Kidney (tissue), 14 donors: ENCODE results near the gene MSL1. TPM values are rescaled to one million over a fixed set of nuclear protein-coding genes. Genes with fewer than 3 reads are reported as not detected.

Source experiments
- DNase-seq, 5 donors: peaks; one replicate each; pipeline ENCODE4 v3.0.0-alpha.2; 2013 to 2020
- FAIRE-seq: peaks from 2 replicates; lab custom pipeline; 2012; peaks lifted over from hg19 to GRCh38; lab: Jason Lieb, UNC
- H3K27ac ChIP-seq, 2 donors: one replicate each; pipeline ENCODE4 v1.7.0; 2013; ENCODE audit warnings: low read depth in 2 of 2, low read length in 2 of 2, inconsistent platforms in 1 of 2
- H3K27me3 ChIP-seq: one replicate; pipeline ENCODE4 v1.7.1; 2013; ENCODE audit warnings: low read length, inconsistent platforms; ENCODE audit not compliant: control insufficient read depth, insufficient read depth
- H3K36me3 ChIP-seq, 3 donors: one replicate each; pipeline versions ENCODE4 v1.7.0 to v1.7.1; 2013; ENCODE audit warnings: low read length in 3 of 3, control low read depth in 1 of 3, inconsistent platforms in 1 of 3; ENCODE audit not compliant: insufficient read depth in 3 of 3, control insufficient read depth in 2 of 3
- H3K4me1 ChIP-seq, 3 donors: one replicate each; pipeline versions ENCODE4 v1.7.0 to v1.7.1; 2013; ENCODE audit warnings: low read length in 3 of 3, inconsistent platforms in 1 of 3, low read depth in 1 of 3; ENCODE audit not compliant: control insufficient read depth in 2 of 3, insufficient read depth in 2 of 3
- H3K4me3 ChIP-seq, 3 donors: one replicate each; pipeline versions ENCODE4 v1.7.0 to v1.8.1; 2013; ENCODE audit warnings: low read length in 3 of 3, control low read depth in 1 of 3, inconsistent platforms in 1 of 3
- H3K9ac ChIP-seq, 3 donors: one replicate each; pipeline versions ENCODE4 v1.7.0 to v1.7.1; 2013; ENCODE audit warnings: low read length in 3 of 3, control low read depth in 1 of 3, inconsistent platforms in 1 of 3
- H3K9me3 ChIP-seq, 3 donors: one replicate each; pipeline versions ENCODE4 v1.7.0 to v1.7.1; 2013; ENCODE audit warnings: low read length in 3 of 3, control low read depth in 1 of 3, inconsistent platforms in 1 of 3; ENCODE audit not compliant: control insufficient read depth in 2 of 3, insufficient read depth in 1 of 3
- CTCF ChIP-seq: IDR thresholded peaks from 3 replicates; pipeline ENCODE4 v1.5.1; 2012; ENCODE audit warnings: mild to moderate bottlenecking, moderate library complexity, borderline replicate concordance; ENCODE audit not compliant: insufficient read depth; ENCODE audit errors: extremely low read depth
- intact Hi-C: fragments of 100-400 bp; cut with DNase I; formaldehyde crosslinking; loops from one replicate; pipeline ENCODE4 v1.11.1; 2022
- polyA plus RNA-seq: library from polyadenylated mRNA; stranded (reverse); fragments of 350-450 nt; fragmentation: Illumina TruSeq; extraction: RNeasy Lipid Tissue Mini Kit (QIAGEN cat#74804); gene quantifications from one replicate; pipeline ENCODE4 v1.2.3, GENCODE V29; 2014; ENCODE audit warnings: low read depth, low replicate concordance; ENCODE audit not compliant: insufficient read depth
- total RNA-seq: library from RNA; stranded (reverse); fragmentation: NEBNext Ultra II Directional; extraction: Animal tissue kit (Norgen Biotek cat#: 25700); gene quantifications from one replicate; pipeline ENCODE4 v1.2.1, GENCODE V29; 2021
- donor health status: control.
- donor health status: control.
- donor health status: control.
- donor health status: control.
- donor health status: control.
- donor health status: DM: yes; HTN: yes; CAD: no.
- donor health status: Normal renal cell carcinoma (clear cell type).

MSL1 gene
- total and polyA plus RNA-seq, 2 donors from 2014 or later, result 34.9 to 75.4 TPM

- peak overlapping the region; percentile 6 to 92 (median 82) for H3K4me3 ChIP-seq
- TF ChIP-seq CTCF, result peak; percentile 29
- FAIRE-seq (no peak), DNase-seq (peak; percentile 62 to 87 (median 77))
- H3K36me3 ChIP-seq, result peaks cover 4 to 8% (median 5%) of the 10 kb centered on the region in 3 donors
- intact Hi-C loops, result no loop called here
- peak overlapping the region; percentile 91 to 93 for H3K27ac ChIP-seq
- H3K9ac ChIP-seq, result peak overlapping the region in 2 of 3 donors; percentile 21 to 92
- no peaks in the 10 kb centered on the region for H3K27me3 ChIP-seq
- H3K4me1 ChIP-seq, result peaks cover 0 to 10% (median 8%) of the 10 kb centered on the region in 3 donors
- H3K9me3 ChIP-seq, result no peaks in the 10 kb centered on the region
Observed at GRCh38 chr17:40122136-40122998, 596 bp downstream of the MSL1 start.

- FAIRE-seq (no peak), DNase-seq (peak; percentile 72 to 86 (median 81))
- TF ChIP-seq CTCF, result no peak
- intact Hi-C loops, result no loop called here
- Histone ChIP-seq H3K9me3 (no peaks in the 10 kb centered on the region), H3K27me3 (no peaks in the 10 kb centered on the region), H3K4me1 (peaks cover 0 to 10% (median 8%) of the 10 kb centered on the region in 3 donors), H3K36me3 (peaks cover 5 to 10% (median 5%) of the 10 kb centered on the region in 3 donors), H3K4me3 (peak overlapping the region; percentile 82 to 95 (median 92)), H3K9ac (peak overlapping the region; percentile 21 to 94 (median 92)), H3K27ac (peak overlapping the region; percentile 85 to 93)
Observed at GRCh38 chr17:40122999-40123810, 1.4 kb downstream of the MSL1 start.

- H3K9me3 ChIP-seq, result no peaks in the 10 kb centered on the region
- H3K9ac ChIP-seq, result peak overlapping the region; percentile 21 to 94 (median 92)
- intact Hi-C loops, result no loop called here
- no peak for FAIRE-seq
- H3K4me3 ChIP-seq, result peak overlapping the region; percentile 82 to 95 (median 92)
- no peak for TF ChIP-seq CTCF
- no peaks in the 10 kb centered on the region for H3K27me3 ChIP-seq
- peak overlapping the region; percentile 85 to 93 for H3K27ac ChIP-seq
- H3K4me1 ChIP-seq, result peaks cover 0 to 10% (median 8%) of the 10 kb centered on the region in 3 donors
- no peak for DNase-seq
- H3K36me3 ChIP-seq, result peaks cover 5 to 10% (median 5%) of the 10 kb centered on the region in 3 donors
Observed at GRCh38 chr17:40123811-40124114, 2.0 kb downstream of the MSL1 start.
